Measurements from ENCODE around the gene ABCC5.

ABCC5 gene

GRCh38 chr3:183884097-183884426, 133.6 kb downstream of the ABCC5 start:
- no peak for DNase-seq

GRCh38 chr3:183883291-183884096, 134.2 kb downstream of the ABCC5 start:
- no peak for DNase-seq

GRCh38 chr3:183880121-183880520, 137.6 kb downstream of the ABCC5 start:
- DNase-seq: peak; percentile 2

GRCh38 chr3:183879243-183879642, 138.4 kb downstream of the ABCC5 start:
- DNase-seq: peak; percentile 53

GRCh38 chr3:183878071-183878470, 139.6 kb downstream of the ABCC5 start:
- DNase-seq: peak; percentile 93

- DNase-seq: peak; percentile 83
Observed at GRCh38 chr3:183877227-183877626, 140.5 kb downstream of the ABCC5 start.

- peak; percentile 6 for DNase-seq
Observed at GRCh38 chr3:183875411-183875810, 142.3 kb downstream of the ABCC5 start.

- no peak for DNase-seq
Observed at GRCh38 chr3:183873914-183874313, 143.8 kb downstream of the ABCC5 start.

- no peak for DNase-seq
Observed at GRCh38 chr3:183871541-183871940, 146.1 kb downstream of the ABCC5 start.

GRCh38 chr3:183870563-183870962, 147.1 kb downstream of the ABCC5 start:
- no peak for DNase-seq

Data from OCI-M1 (cell line).